K562 (cell line): ENCODE results near the gene RER1. TPM values are rescaled to one million over a fixed set of nuclear protein-coding genes. Genes with fewer than 3 reads are reported as not detected.
A peak's percentile ranks its signal among the peaks of the same experiment; 100 is the strongest.

Experiments used
- ATAC-seq: fragments of 200-7000 bp; cut with Tn5 transposase; 3 replicates; pipeline ENCODE4 v1.9.1; 2020; ENCODE audit warnings: moderate library complexity
- BruUV-seq: library from RNA; stranded (reverse); fragments of 400-500 nt; replicated peaks from 2 replicates; lab custom pipeline; 2021; lab: Mats Ljungman, UMichigan
- CTCF ChIA-PET: fragments of 300-600 bp; formaldehyde crosslinking; extraction: SDS; loops from one replicate; lab custom pipeline; 2021; ENCODE audit warnings: low intra/inter-chr PET ratio; lab: Yijun Ruan, JAX
- POLR2A ChIA-PET: fragments of 300-600, 350-650 bp; sonication (Branson Sonifier 250); formaldehyde crosslinking; extraction: SDS; loops from one replicate; lab custom pipeline; 2021; ENCODE audit warnings: antibody characterized with exemption, inconsistent platforms; lab: Yijun Ruan, JAX
- DNase-seq, 4 experiments: peaks; one replicate each; pipeline versions ENCODE4 v3.0.0 to v3.0.0-alpha.2; 2011 to 2018; ENCODE audit warnings: low spot score in 3 of 4, mixed read lengths in 3 of 4; ENCODE audit errors: extremely low read depth in 1 of 4
- FAIRE-seq: peaks from 2 replicates; lab custom pipeline; 2011; peaks lifted over from hg19 to GRCh38; lab: Jason Lieb, UNC
- H2AFZ ChIP-seq: 2 replicates; pipeline ENCODE4 v1.6.0; 2011; ENCODE audit warnings: low read depth, low read length, control low read depth, inconsistent platforms
- H3K27ac ChIP-seq: fragments of 200-600 bp; 3 replicates; pipeline ENCODE4 v1.8.0; 2011; ENCODE audit warnings: low read depth, mild to moderate bottlenecking, control low read depth, inconsistent platforms, low read length, moderate library complexity, mixed read lengths; ENCODE audit errors: extremely low read depth
- H3K27me3 ChIP-seq, 2 experiments: fragments of 300-600 bp in 1 of 2; 2 replicates in 1 of 2; 3 replicates in 1 of 2; pipeline versions ENCODE4 v1.6.0 to v1.8.0; 2011; ENCODE audit warnings: inconsistent platforms in 2 of 2, low read length in 2 of 2, mild to moderate bottlenecking in 1 of 2, mixed read lengths in 1 of 2, moderate library complexity in 1 of 2; ENCODE audit not compliant: control insufficient read depth in 2 of 2, insufficient read depth in 2 of 2
- H3K36me3 ChIP-seq: fragments of 300-600 bp; 3 replicates; pipeline ENCODE4 v1.8.0; 2011; ENCODE audit warnings: mild to moderate bottlenecking, low read length, inconsistent platforms; ENCODE audit not compliant: control insufficient read depth, insufficient read depth
- H3K4me1 ChIP-seq, 2 experiments: fragments of 200-600 bp in 1 of 2; replicated peaks in 1 of 2; 2 replicates in 1 of 2; 3 replicates in 1 of 2; pipeline versions ENCODE4 v1.5.1 to v1.8.0; 2011; ENCODE audit warnings: inconsistent platforms in 2 of 2, low read length in 2 of 2, mild to moderate bottlenecking in 1 of 2, mixed read lengths in 1 of 2, moderate library complexity in 1 of 2; ENCODE audit not compliant: control insufficient read depth in 2 of 2, insufficient read depth in 2 of 2
- H3K4me2 ChIP-seq: 2 replicates; pipeline ENCODE4 v1.6.1; 2011; ENCODE audit warnings: low read length, control low read depth, inconsistent platforms, mixed read lengths; ENCODE audit not compliant: insufficient read depth
- H3K4me3 ChIP-seq: fragments of 200-600 bp; sonication (generic), shearing (Covaris generic); 2 replicates; pipeline ENCODE4 v1.5.1; 2016; ENCODE audit warnings: control low read depth, inconsistent platforms
- H3K79me2 ChIP-seq: fragments of 200-600 bp; 3 replicates; pipeline ENCODE4 v1.8.0; 2011; ENCODE audit warnings: low read length, inconsistent platforms; ENCODE audit not compliant: control insufficient read depth, insufficient read depth
- H3K9ac ChIP-seq, 2 experiments: 2 replicates each; pipeline versions ENCODE4 v1.6.0 to v1.6.1; 2011; ENCODE audit warnings: low read depth in 2 of 2, low read length in 2 of 2, control low read depth in 1 of 2, inconsistent platforms in 1 of 2, mild to moderate bottlenecking in 1 of 2, mixed read lengths in 1 of 2; ENCODE audit not compliant: insufficient read depth in 1 of 2
- H3K9me1 ChIP-seq: one replicate; pipeline ENCODE4 v1.6.0; 2011; ENCODE audit warnings: inconsistent platforms, mild to moderate bottlenecking, low read length, moderate library complexity; ENCODE audit not compliant: control insufficient read depth, insufficient read depth
- H3K9me3 ChIP-seq: replicated peaks from 2 replicates; pipeline ENCODE4 v1.5.1; 2011; ENCODE audit warnings: low read depth, low read length, inconsistent platforms; ENCODE audit not compliant: control insufficient read depth, insufficient read depth
- H4K20me1 ChIP-seq: replicated peaks from 2 replicates; pipeline ENCODE4 v1.6.1; 2011; ENCODE audit warnings: low read length, inconsistent platforms, mixed read lengths; ENCODE audit not compliant: control insufficient read depth, insufficient read depth
- POLR2G ChIP-seq: fragments of 200-400 bp; formaldehyde crosslinking; IDR thresholded peaks from 2 replicates; pipeline ENCODE4 v1.6.1; 2017; ENCODE audit warnings: low read depth, mild to moderate bottlenecking, antibody characterized with exemption, low read length, moderate library complexity
- RFX7 ChIP-seq: fragments of 250-450 bp; sonication (Bioruptor Pico); IDR thresholded peaks from 2 replicates; pipeline ENCODE4 v1.5.1; 2021; ENCODE audit warnings: mild to moderate bottlenecking
- WGBS: fragments of 100-300 bp; shearing (Covaris generic); methylation state at CpG from one replicate; pipeline ENCODE4 v1.1.6; 2016; ENCODE audit warnings: low coverage, mixed read lengths; ENCODE audit not compliant: insufficient coverage; ENCODE audit errors: missing lambda C conversion rate; 5-methylcytosine and 5-hydroxymethylcytosine counted together
- in situ Hi-C: fragments of 300-500 bp; cut with MboI; formaldehyde crosslinking; loops from 4 replicates; pipeline ENCODE4 v1.15.0; 2018; ENCODE audit warnings: inconsistent platforms, mixed read lengths
- intact Hi-C: fragments of 100-400 bp; cut with micrococcal nuclease; formaldehyde crosslinking; loops from 2 replicates; pipeline ENCODE4 v1.14.2; 2022
- polyA plus RNA-seq, 8 experiments: library from polyadenylated mRNA; depleted of rRNA in 4 of 8; stranded (reverse) in 5 of 8; unstranded in 3 of 8; fragments of >200 nt; fragmentation: Nextera tagmentation in 2 of 8; fragmentation: Illumina TruSeq in 1 of 8; extraction: Ambion mirVana in 2 of 8; extraction: Trizol in 1 of 8; gene quantifications; 2 replicates each; pipeline versions ENCODE4 v1.2.1 to v1.2.3, GENCODE V29; 2011 to 2014; ENCODE audit warnings: inconsistent platforms in 1 of 8, missing spikeins in 1 of 8
- total RNA-seq, 7 experiments: library from RNA; depleted of rRNA in 6 of 7; stranded (reverse); fragments of >200 nt in 6 of 7; fragmentation: Illumina TruSeq in 2 of 7; extraction: Trizol in 2 of 7; gene quantifications; 2 replicates each; pipeline versions ENCODE4 v1.2.1 to v1.2.3, GENCODE V29; 2011 to 2021; ENCODE audit warnings: low replicate concordance in 1 of 7

RER1 gene
- total and polyA plus RNA-seq, 9 of the 15 experiments (the other 6 are each of a cell fraction or from before 2014, with no cell fraction given), result 19.6 to 354 (median 183) TPM

GRCh38 chr1:2379733-2380404, 11.8 kb upstream of the RER1 start:
- POLR2A ChIA-PET, result interaction anchor here (0.9 to 1.3 kb wide), 2 partner anchors 63 to 189 kb away, joined by 3 to 4 read pairs; no protein-coding TSS in a partner anchor
- H3K4me2 ChIP-seq, result no peak overlapping the region
- no peak overlapping the region for H3K27ac ChIP-seq
- H3K9ac ChIP-seq, result no peak overlapping the region
- BruUV-seq, result no TSS peak
- peaks cover 34 to 68% of the 10 kb centered on the region in 2 experiments; a peak in 4 of 5 replicates for H3K27me3 ChIP-seq
- H4K20me1 ChIP-seq, result peaks cover 25% of the 10 kb centered on the region
- H3K4me3 ChIP-seq, result no peak overlapping the region
- intact Hi-C loops, result loop anchor here (10.0 kb wide), 1 partner anchor 65 kb away; no protein-coding TSS in a partner anchor
- H3K9me3 ChIP-seq, result no peaks in the 10 kb centered on the region
- H3K36me3 ChIP-seq, result no peaks in the 10 kb centered on the region
- in situ Hi-C loops, result loop anchor here (10.0 kb wide), 1 partner anchor 185 kb away; the partner anchor contains the start of gene FAAP20
- H3K4me1 ChIP-seq, result peaks cover 0 to 63% of the 10 kb centered on the region in 2 experiments; a peak in 2 of 5 replicates
- CTCF ChIA-PET, result interaction anchor here (1.6 kb wide), 1 partner anchor 184 kb away, joined by 4 read pairs; no protein-coding TSS in a partner anchor
- no peak for ATAC-seq
- no peak for DNase-seq
- WGBS, result 25% methylated on average over 23 of the region's 23 CpGs
- FAIRE-seq, result no peak
- no peak overlapping the region for H2AFZ ChIP-seq
- TF ChIP-seq RFX7 (CRISPR knock-in tag) (no peak), POLR2G (peak; percentile 47)
- no peaks in the 10 kb centered on the region for H3K9me1 ChIP-seq
- no peaks in the 10 kb centered on the region for H3K79me2 ChIP-seq
